Cardiac muscle cell (in vitro differentiated cells and primary cell): ENCODE data around the gene POMT2. TPM values are rescaled to one million over a fixed set of nuclear protein-coding genes. Genes with fewer than 3 reads are reported as not detected.

Experiments used
- DNase-seq, 2 donors: peaks; one replicate each; pipeline versions ENCODE4 v3.0.0 to v3.0.0-alpha.2; 2010 to 2017; ENCODE audit warnings: low read depth in 1 of 2, low spot score in 1 of 2
- H3K27ac ChIP-seq: fragments of 200-600 bp; sonication (generic); 2 replicates; pipeline ENCODE4 v1.5.1; 2016
- H3K27me3 ChIP-seq: fragments of 200-600 bp; sonication (generic); 2 replicates; pipeline ENCODE4 v1.6.0; 2016; ENCODE audit warnings: control low read depth
- H3K36me3 ChIP-seq: fragments of 200-600 bp; sonication (generic); 2 replicates; pipeline ENCODE4 v1.5.1; 2016; ENCODE audit warnings: control low read depth
- H3K4me1 ChIP-seq: fragments of 200-600 bp; sonication (generic); 2 replicates; pipeline ENCODE4 v1.8.1; 2017; ENCODE audit warnings: low read depth, mild to moderate bottlenecking, mixed run types
- H3K4me3 ChIP-seq: fragments of 200-600 bp; sonication (generic); 2 replicates; pipeline ENCODE4 v1.5.1; 2016; ENCODE audit warnings: mild to moderate bottlenecking
- H3K9me3 ChIP-seq: fragments of 200-600 bp; sonication (generic); 2 replicates; pipeline ENCODE4 v1.5.1; 2017; ENCODE audit warnings: low read depth, mild to moderate bottlenecking, control low read depth
- CTCF ChIP-seq: IDR thresholded peaks from 2 replicates; pipeline ENCODE4 v1.5.1; 2012; ENCODE audit warnings: low read depth, mild to moderate bottlenecking, low read length
- polyA plus RNA-seq: library from polyadenylated mRNA; unstranded; fragments of >200 nt; fragmentation: Nextera tagmentation; extraction: Ambion mirVana; gene quantifications from 2 replicates; pipeline ENCODE4 v1.2.1, GENCODE V29; 2016
- total RNA-seq: library from RNA; depleted of rRNA; stranded (reverse); fragments of >200 nt; gene quantifications from 2 replicates; pipeline ENCODE4 v1.2.3, GENCODE V29; 2016

The POMT2 gene
- total and polyA plus RNA-seq, 2 experiments from 2014 or later: 29.2 to 40.8 TPM

- H3K4me1 ChIP-seq: peaks cover 20% of the 10 kb centered on the region
- DNase-seq: peak in 1 of 2 donors; percentile 68
- H3K27me3 ChIP-seq: no peaks in the 10 kb centered on the region
- no peak overlapping the region for H3K27ac ChIP-seq
- no peaks in the 10 kb centered on the region for H3K36me3 ChIP-seq
- TF ChIP-seq CTCF: no peak
- H3K4me3 ChIP-seq: no peak overlapping the region
- H3K9me3 ChIP-seq: no peaks in the 10 kb centered on the region
These were observed 6.6 kb downstream of the POMT2 start for GRCh38 chr14:77314043-77314442.

- Histone ChIP-seq H3K27me3 (no peaks in the 10 kb centered on the region), H3K36me3 (no peaks in the 10 kb centered on the region), H3K4me3 (no peak overlapping the region), H3K9me3 (no peaks in the 10 kb centered on the region), H3K4me1 (peaks cover 20% of the 10 kb centered on the region), H3K27ac (peak overlapping the region; percentile 16)
- TF ChIP-seq CTCF: no peak
- DNase-seq: no peak
These were observed 7.3 kb downstream of the POMT2 start for GRCh38 chr14:77313371-77313770.

GRCh38 chr14:77311217-77311616, 9.5 kb downstream of the POMT2 start:
- no peaks in the 10 kb centered on the region for H3K27me3 ChIP-seq
- peaks cover 20% of the 10 kb centered on the region for H3K4me1 ChIP-seq
- peak in 1 of 2 donors; percentile 24 for DNase-seq
- no peak overlapping the region for H3K4me3 ChIP-seq
- TF ChIP-seq CTCF: no peak
- H3K27ac ChIP-seq: no peak overlapping the region
- H3K36me3 ChIP-seq: no peaks in the 10 kb centered on the region
- no peaks in the 10 kb centered on the region for H3K9me3 ChIP-seq

DNA sequence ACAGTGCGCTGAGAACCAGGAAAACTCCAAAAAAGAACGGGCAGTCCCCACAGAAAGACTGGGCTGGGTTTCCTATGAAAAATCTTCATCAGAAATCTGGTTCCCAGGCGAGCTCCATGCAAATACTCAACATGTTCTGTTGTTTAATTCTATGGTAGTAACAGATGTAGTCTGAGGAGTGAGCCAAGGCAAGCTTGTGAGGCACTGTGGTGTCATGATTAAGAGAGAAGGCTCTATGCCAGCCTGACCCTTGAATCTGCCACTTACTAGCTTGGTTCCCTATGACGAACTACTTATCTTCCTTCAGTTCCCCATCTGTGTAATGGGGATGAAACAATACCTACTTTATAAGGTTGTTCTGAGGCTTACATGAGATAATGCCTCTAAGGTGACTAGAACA, 10.7 kb downstream of the POMT2 start:
- Histone ChIP-seq H3K27me3 (no peaks in the 10 kb centered on the region), H3K27ac (no peak overlapping the region), H3K36me3 (peaks cover 3% of the 10 kb centered on the region), H3K9me3 (no peaks in the 10 kb centered on the region), H3K4me1 (peaks cover 13% of the 10 kb centered on the region), H3K4me3 (no peak overlapping the region)
- TF ChIP-seq CTCF: no peak
- DNase-seq: no peak

- DNase-seq: no peak
- H3K36me3 ChIP-seq: peaks cover 3% of the 10 kb centered on the region
- no peak overlapping the region for H3K27ac ChIP-seq
- H3K27me3 ChIP-seq: no peaks in the 10 kb centered on the region
- no peak for TF ChIP-seq CTCF
- H3K9me3 ChIP-seq: no peaks in the 10 kb centered on the region
- H3K4me3 ChIP-seq: no peak overlapping the region
- peaks cover 10% of the 10 kb centered on the region for H3K4me1 ChIP-seq
These were observed 11.6 kb downstream of the POMT2 start for GRCh38 chr14:77309131-77309530.
